Right ventricle myocardium superior (tissue), 1 donor: ENCODE measurements around the gene HS3ST3A1. TPM values are rescaled to one million over a fixed set of nuclear protein-coding genes. Genes with fewer than 3 reads are reported as not detected.
A peak's percentile ranks its signal among the peaks of the same experiment; 100 is the strongest.
"Not testable (repeated sequence)": the region's sequence is repeated elsewhere in the genome, so short reads cannot be mapped to it uniquely, and the experiment has no call there.

ENCODE experiments used
- ATAC-seq: fragments of 200-7000 bp; cut with Tn5 transposase; one replicate; pipeline ENCODE4 v1.9.1; 2020; ENCODE audit warnings: mild to moderate bottlenecking; ENCODE audit not compliant: poor library complexity
- DNase-seq: peaks from one replicate; pipeline ENCODE4 v3.0.0-alpha.2; 2020
- intact Hi-C: fragments of 100-400 bp; cut with DNase I; formaldehyde crosslinking; loops from one replicate; pipeline ENCODE4 v1.11.2; 2022
- total RNA-seq: library from RNA; stranded (reverse); fragmentation: NEBNext Ultra II Directional; extraction: Animal tissue kit (Norgen Biotek cat#: 25700); gene quantifications from one replicate; pipeline ENCODE4 v1.2.1, GENCODE V29; 2021
- donor health status: DM: no; HTN: yes; CAD: no; lungs with severe emphysema.

HS3ST3A1 gene
- total RNA-seq, 1 donor from 2014 or later = 1.3 TPM

DNA sequence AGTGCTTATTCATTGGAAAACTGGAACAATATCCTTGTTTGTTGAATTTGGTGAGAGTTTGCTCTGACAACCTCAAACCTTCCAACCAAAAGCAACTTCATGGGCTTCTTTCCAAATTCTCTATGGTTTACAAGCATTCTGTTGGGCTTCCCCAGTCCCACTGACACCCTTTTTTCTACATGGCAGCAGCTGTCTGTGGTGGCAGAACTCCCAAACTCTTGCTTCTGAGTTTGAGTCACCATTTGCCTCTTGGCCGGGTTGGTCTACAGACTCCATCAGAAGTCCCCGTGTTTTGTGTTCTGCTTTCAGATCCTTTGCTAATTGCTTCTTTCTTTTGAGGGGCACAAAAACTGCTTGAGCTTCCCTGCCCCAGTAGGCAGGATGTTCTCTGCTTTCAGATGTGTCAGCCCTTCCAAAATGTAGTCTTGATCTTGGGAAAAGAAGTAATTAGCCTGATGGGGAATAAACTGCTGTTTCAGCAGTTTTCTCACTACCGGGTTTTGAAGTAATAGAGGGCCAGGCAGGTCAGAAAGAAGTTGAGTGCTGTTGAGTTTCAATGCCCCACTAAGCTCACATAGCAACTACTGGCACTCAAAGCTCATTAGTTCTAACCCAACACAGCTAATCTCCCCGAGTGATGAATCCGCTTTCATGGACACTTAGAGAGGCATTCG is 80.7 kb downstream of the HS3ST3A1 start:
- ATAC-seq (no peak), DNase-seq (no peak)
- intact Hi-C loops = no loop called here

DNA sequence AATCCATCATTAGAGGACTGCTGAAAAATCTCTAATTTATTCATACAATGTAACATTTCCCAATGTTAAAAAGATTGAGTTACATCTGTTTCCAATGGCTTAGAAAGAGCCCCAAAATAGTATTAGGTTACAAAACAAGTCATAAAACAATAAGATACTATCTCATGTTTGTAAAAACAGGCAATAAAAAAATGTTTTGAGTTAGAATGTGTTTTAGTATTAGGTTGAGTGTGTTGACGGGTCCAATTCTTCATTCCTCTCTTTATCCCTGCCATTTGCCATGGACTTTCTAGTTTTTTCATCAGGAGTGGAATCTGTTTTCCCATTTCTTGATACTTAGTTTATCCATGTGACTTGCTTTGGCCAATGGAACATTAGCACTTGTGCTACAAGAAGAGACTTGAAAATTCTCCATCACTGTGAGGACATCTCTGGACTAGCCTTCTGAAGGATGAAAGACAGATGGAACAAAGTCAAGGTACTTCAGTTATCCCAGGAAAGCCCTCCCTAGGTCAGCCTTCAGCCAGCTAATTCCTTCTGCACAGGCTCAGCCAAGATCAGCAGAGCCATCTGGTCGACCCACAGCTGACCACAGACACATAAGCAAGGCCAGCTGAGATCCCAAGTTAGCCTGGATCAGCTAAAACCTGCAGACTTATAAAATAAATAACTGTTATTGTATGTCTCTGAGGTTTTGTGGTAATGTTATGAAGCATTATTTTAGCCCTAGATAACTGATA is 83.3 kb downstream of the HS3ST3A1 start:
- intact Hi-C loops = no loop called here
- no peak for ATAC-seq
- DNase-seq = no peak

DNA sequence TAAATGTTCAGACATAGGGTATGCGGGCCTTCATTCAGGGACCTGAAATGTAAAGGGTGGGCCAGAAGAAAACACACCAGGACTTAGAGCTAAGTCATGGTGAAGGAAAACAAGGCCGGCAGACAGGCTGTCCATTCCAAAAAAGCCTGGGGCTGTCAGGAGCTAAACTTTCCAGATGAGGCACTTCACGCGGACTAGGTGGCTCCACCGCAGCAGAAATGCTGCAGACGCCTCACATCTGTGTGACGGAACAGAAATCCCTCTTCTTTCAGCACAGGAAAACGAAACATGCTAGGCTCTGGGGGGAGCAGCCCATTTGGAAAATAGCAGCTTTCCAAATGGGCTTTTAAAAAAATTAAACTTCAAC is 88.7 kb downstream of the HS3ST3A1 start:
- ATAC-seq (peak; percentile 68), DNase-seq (no peak)
- intact Hi-C loops = no loop called here

- intact Hi-C loops = no loop called here
- ATAC-seq (no peak), DNase-seq (no peak)
Measured at GRCh38 chr17:13510062-13510461, 91.7 kb downstream of the HS3ST3A1 start.

GRCh38 chr17:13509527-13509926 is 92.2 kb downstream of the HS3ST3A1 start:
- intact Hi-C loops = no loop called here
- ATAC-seq (no peak), DNase-seq (no peak)

- no peak for ATAC-seq
- DNase-seq = no peak
- intact Hi-C loops = no loop called here
Measured at GRCh38 chr17:13508896-13509295, 92.8 kb downstream of the HS3ST3A1 start.

DNA sequence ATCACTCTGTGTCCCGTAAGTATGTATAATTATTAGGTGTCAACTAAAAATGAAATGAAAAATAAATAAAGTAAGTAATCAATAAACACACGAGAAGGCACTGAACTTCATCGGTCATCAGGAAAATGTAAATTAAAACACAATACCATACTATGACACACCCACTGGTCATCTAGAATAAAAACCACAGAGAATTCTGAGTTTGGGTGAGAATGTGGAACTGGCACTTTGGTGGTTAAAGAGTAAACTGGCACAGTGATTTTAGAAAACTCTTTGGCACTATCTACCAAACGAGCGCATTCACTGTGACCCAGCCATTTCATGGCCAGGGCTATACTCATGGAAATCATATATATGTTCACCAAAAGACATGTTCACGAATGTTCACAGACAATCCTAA is 98.2 kb downstream of the HS3ST3A1 start:
- intact Hi-C loops = no loop called here

GRCh38 chr17:13502263-13502662 is 99.5 kb downstream of the HS3ST3A1 start:
- intact Hi-C loops = no loop called here
- ATAC-seq = no peak

More for the DNA sequence above, 98.2 kb downstream of the HS3ST3A1 start:
- DNase-seq (no peak), ATAC-seq (no peak)

DNA sequence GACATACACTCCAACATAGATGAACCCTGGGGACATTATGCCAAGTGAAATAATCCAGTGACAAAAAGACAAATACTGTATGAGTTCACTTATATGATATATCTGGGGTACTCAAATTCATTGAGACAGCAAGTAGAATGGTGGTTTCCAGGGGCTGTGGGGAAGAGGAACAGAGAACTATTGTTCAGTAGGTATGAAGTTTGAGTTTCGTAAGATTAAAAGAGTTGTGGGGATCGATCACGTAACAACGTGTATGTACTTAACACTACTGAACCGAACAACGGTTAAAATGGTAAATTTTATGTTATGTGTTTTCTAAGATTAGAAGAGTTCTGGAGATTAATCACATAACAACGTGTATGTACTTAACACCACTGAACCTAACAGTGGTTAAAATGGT is 100.8 kb downstream of the HS3ST3A1 start:
- no peak for DNase-seq
- no peak for ATAC-seq
- intact Hi-C loops = no loop called here

More at GRCh38 chr17:13502263-13502662, 99.5 kb downstream of the HS3ST3A1 start:
- no peak for DNase-seq

DNA sequence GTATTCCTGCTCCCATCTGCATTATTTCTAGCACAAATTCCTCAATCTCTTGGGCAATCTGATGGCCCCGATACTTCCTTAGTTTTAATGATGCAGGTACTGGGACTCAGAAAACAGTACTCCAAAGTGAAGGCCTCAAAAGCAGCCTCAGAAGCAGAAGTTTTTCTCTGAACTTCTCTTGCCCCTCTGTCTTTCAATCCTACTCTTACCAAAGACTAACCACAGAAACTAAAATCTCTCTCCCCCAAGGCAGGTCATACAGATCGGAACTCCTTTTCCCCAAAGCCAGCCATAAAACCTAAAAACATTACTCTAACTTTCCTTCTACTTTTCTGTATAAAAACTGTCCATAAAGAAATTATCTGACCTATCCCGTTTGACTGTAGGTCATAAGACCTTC is 103.5 kb downstream of the HS3ST3A1 start:
- intact Hi-C loops = no loop called here
- no peak for DNase-seq
- no peak for ATAC-seq

DNA sequence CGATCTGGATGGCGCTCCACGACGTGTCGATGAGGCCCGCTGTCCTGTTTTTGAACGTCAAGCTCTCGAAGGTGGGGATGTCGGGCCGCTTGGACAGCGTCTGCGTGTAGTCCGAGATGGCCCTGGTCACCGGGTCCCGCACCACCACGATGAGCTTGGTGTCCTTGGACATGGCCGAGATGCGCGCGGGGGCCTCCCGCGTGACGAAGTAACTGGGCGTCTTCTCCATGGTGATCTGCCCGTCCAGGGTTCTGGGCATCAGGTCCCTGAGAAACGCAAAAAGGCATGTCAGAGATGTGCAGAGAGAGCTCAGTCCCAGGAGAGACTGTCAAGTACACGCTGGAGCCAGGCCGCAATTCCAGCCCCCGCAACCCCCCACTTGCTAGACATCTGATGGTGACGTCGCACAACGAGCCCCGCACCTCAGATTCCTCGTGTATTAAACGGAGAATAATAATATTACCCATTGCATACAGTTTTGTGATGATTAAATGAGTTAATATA is 105.1 kb downstream of the HS3ST3A1 start:
- intact Hi-C loops, ATAC-seq, DNase-seq: not testable (repeated sequence)

DNA sequence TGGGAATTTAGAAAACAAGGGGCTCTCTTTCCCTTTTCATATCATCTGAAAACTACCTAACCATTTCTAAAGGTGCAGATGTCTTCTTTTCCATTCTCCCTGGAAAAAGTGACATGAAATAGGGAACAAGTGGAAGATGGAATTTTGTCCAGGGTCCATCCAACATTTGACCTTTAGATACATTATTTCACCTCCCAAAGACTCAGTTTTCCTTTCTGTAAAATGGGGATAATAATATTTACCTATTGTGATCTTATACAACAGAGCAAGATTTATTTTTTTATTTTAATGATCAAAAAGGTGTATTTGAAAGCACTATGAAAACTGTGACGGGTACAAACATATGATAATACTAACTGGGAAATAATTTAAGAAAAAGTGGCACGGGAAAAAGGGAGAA is 106.3 kb downstream of the HS3ST3A1 start:
- intact Hi-C loops = no loop called here
- ATAC-seq = no peak
- DNase-seq = no peak

DNA sequence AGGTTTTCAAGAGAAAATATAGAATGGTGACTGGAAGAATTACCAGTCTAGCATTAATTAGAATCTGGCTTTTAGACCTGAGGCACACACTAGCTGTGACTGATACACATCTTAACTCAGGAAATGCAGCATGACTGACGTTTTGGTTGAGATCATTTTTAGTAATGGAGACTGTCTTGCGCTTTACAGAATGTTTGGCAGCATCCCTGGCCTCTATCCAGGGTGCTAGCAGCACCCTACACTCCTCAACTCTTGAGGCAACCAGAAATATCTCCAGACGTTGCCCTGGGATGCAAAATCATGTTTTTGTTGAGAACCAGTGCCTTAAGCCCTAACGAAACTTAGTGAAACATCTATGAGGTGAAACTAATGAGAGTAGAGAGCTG is 109.0 kb downstream of the HS3ST3A1 start:
- no peak for DNase-seq
- ATAC-seq = no peak
- intact Hi-C loops = no loop called here

DNA sequence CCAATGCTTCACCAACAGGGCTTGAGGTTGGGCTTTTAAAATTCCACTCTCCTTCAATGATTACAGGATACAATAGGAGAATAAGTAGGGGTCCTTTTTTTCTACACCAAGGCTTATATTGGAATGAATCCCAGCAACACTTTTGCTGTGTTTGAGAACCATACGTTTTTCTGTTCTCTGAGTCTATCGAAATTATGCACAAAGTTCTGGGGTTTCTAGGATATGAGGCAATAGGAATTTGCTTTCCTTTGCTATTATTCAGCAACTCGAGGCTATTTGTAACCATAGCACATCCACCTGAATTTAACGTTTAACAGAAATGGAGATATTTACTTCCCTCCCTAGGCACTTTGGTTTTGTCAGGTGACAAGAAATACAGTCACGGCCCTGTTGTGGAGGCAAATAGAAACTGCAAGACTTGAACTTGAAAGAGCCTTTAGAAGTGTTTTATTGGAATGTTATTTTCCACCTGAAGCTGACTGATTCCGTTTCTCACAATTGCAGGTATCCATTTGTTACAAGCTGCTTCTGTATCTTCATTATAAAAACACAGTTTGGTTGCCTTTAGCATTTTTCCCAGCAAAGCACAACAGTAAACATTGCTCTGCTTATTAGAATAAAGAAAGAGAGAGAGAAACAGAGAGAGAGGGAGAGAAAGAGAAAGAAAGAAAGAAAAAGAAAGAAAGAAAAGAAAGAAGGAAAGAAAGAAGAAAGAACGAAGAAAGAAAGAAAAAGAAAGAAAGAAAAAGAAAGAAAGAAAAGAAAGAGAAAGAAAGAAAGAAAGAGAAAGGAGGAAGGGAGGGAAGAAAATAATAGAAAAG is 109.6 kb downstream of the HS3ST3A1 start:
- intact Hi-C loops = no loop called here
- no peak for ATAC-seq

GRCh38 chr17:13491491-13491890 is 110.2 kb downstream of the HS3ST3A1 start:
- intact Hi-C loops = no loop called here
- ATAC-seq = no peak

More for the DNA sequence above, 109.6 kb downstream of the HS3ST3A1 start:
- no peak for DNase-seq

GRCh38 chr17:13490906-13491482 is 110.7 kb downstream of the HS3ST3A1 start:
- ATAC-seq (no peak), DNase-seq (no peak)
- intact Hi-C loops = no loop called here

More at GRCh38 chr17:13491491-13491890, 110.2 kb downstream of the HS3ST3A1 start:
- DNase-seq = no peak

GRCh38 chr17:13490427-13490826 is 111.3 kb downstream of the HS3ST3A1 start:
- intact Hi-C loops = no loop called here
- ATAC-seq (no peak), DNase-seq (no peak)

- intact Hi-C loops = no loop called here
- DNase-seq = no peak
Measured at GRCh38 chr17:13485327-13485726, 116.4 kb downstream of the HS3ST3A1 start.

GRCh38 chr17:13484020-13484419 is 117.7 kb downstream of the HS3ST3A1 start:
- ATAC-seq = no peak
- intact Hi-C loops = no loop called here

More at GRCh38 chr17:13485327-13485726, 116.4 kb downstream of the HS3ST3A1 start:
- ATAC-seq = no peak

More at GRCh38 chr17:13484020-13484419, 117.7 kb downstream of the HS3ST3A1 start:
- no peak for DNase-seq
